HG03354 (cell line): ENCODE measurements around the gene TNNC1.

Source experiments
- ATAC-seq: cut with Tn5 transposase; IDR thresholded peaks from one replicate; pipeline ENCODE4 v1.9.1; 2021; ENCODE audit warnings: mild to moderate bottlenecking; ENCODE audit not compliant: unreplicated experiment, poor library complexity, severe bottlenecking

The TNNC1 gene

GRCh38 chr3:52453496-52454249 is at the start of gene TNNC1:
TNNC1 (minus strand) TSS chr3:52454041; CDS start chr3:52454015, 26 bp downstream.
- ATAC-seq = no peak

GRCh38 chr3:52502808-52503350 is 49.0 kb upstream of the TNNC1 start:
- no peak for ATAC-seq

- ATAC-seq = no peak
These were observed 48.2 kb upstream of the TNNC1 start for GRCh38 chr3:52502001-52502400.

GRCh38 chr3:52501046-52501445 is 47.2 kb upstream of the TNNC1 start:
- ATAC-seq = no peak

- ATAC-seq = no peak
These were observed 44.6 kb upstream of the TNNC1 start for GRCh38 chr3:52498137-52499054.

GRCh38 chr3:52495777-52496602 is 42.1 kb upstream of the TNNC1 start:
- ATAC-seq = no peak

- no peak for ATAC-seq
These were observed 41.1 kb upstream of the TNNC1 start, which contains the start of gene STAB1 for GRCh38 chr3:52494886-52495495. STAB1 (plus strand) TSS chr3:52495338; CDS start chr3:52495414, 76 bp downstream.

GRCh38 chr3:52494445-52494844 is 40.6 kb upstream of the TNNC1 start:
- no peak for ATAC-seq

- no peak for ATAC-seq
These were observed 39.6 kb upstream of the TNNC1 start for GRCh38 chr3:52493232-52494017.

GRCh38 chr3:52492059-52492458 is 38.2 kb upstream of the TNNC1 start:
- no peak for ATAC-seq

- ATAC-seq = no peak
These were observed 37.2 kb upstream of the TNNC1 start for GRCh38 chr3:52490939-52491526.

GRCh38 chr3:52490035-52490938 is 36.4 kb upstream of the TNNC1 start:
- ATAC-seq = no peak

GRCh38 chr3:52489453-52489852 is 35.6 kb upstream of the TNNC1 start:
- ATAC-seq = no peak

GRCh38 chr3:52488746-52489145 is 34.9 kb upstream of the TNNC1 start:
- no peak for ATAC-seq

- no peak for ATAC-seq
These were observed 34.2 kb upstream of the TNNC1 start for GRCh38 chr3:52487788-52488691.
